ENCODE data around the gene RFT1.

DNA sequence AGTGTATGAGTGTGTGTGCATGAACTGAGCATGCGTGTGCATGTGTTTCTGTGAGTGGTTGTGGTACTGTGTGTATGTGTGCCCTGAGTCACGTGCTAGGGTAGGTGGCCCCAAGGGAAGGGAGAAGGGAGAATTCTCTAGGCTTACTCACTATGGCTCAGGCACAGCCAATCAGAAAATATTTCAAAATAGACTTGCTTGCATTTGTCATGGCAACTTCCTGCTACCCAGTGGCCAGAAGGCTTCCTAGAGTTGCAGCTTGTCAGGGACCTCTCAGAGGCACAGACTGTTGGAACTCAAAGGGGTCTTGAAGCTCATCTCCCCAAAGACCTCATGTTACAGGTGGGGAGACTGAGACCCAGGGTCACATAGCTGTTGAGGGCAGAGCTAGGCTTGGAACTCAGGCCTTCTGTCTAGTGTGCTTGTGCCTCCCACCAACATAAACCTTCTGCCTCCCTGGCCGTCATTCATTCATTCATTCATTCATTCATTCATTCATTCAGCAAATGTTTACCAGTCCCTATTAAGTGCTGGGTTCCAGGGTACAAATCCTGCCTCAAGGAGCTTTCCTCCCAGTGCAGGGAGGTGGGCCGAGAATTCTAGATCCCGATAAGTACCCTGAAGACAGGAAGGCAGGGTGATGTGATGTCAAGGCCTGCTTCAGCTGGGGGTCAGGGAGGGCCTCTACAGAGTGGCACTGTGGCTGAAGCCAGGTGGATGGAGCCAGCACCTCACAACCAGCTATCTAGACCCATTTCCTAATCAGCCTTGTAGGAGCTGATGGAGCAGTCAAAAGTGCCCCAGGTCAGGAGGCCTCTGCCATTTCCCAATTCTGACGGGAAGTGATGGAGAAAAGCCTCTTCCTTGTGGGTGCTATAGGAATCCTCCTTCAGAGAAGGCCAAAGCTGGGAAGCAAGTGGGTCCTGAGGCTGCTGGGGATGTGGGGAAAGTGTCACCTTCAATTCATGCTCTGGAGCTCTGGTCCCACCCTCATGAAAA, 10.9 kb upstream of the RFT1 start:
- TF ChIP-seq, protein P1, sequence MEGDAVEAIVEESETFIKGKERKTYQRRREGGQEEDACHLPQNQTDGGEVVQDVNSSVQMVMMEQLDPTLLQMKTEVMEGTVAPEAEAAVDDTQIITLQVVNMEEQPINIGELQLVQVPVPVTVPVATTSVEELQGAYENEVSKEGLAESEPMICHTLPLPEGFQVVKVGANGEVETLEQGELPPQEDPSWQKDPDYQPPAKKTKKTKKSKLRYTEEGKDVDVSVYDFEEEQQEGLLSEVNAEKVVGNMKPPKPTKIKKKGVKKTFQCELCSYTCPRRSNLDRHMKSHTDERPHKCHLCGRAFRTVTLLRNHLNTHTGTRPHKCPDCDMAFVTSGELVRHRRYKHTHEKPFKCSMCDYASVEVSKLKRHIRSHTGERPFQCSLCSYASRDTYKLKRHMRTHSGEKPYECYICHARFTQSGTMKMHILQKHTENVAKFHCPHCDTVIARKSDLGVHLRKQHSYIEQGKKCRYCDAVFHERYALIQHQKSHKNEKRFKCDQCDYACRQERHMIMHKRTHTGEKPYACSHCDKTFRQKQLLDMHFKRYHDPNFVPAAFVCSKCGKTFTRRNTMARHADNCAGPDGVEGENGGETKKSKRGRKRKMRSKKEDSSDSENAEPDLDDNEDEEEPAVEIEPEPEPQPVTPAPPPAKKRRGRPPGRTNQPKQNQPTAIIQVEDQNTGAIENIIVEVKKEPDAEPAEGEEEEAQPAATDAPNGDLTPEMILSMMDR (conservative IDR thresholded peaks at IDR 0.05 in 1 of 2, IDR thresholded peaks at IDR 0.05 in 1 of 2; ENCODE audit: low read depth in 1 of 2, low read length in 2 of 2): no peak
- TF ChIP-seq EZH2 (IDR thresholded peaks at IDR 0.05; ENCODE audit: low read length, missing control alignments): no peak

Data from fibroblast of lung (primary cell).